Fibroblast of skin of left quadriceps (primary cell): ENCODE measurements around the gene ZNF532.

Experiments used
- DNase-seq, 2 experiments: peaks; one replicate each; pipeline ENCODE4 v3.0.0-alpha.2; 2013; ENCODE audit warnings: low read depth in 2 of 2

Gene ZNF532

GRCh38 chr18:58978916-58979315 is 114.2 kb downstream of the ZNF532 start:
- DNase-seq, result no peak

DNA sequence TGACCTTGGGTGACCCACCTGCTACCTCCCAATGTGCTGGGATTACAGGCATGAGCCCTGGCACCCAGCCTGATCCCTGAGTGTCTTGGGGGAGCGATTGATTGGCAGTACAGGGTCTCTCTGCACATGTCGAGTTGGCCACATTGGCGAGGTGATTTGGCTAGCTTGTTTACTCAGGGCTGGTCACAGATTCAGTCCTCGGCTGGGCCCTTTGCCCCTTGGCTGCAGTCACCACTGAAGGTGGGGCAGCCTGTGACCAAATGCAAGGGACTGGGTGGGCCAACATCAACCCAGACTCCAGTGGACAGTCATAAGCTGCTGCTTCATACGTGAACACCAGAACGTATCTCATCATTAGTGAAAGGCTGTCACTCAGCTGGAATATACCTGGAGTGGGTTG is 114.9 kb downstream of the ZNF532 start:
- no peak for DNase-seq

DNA sequence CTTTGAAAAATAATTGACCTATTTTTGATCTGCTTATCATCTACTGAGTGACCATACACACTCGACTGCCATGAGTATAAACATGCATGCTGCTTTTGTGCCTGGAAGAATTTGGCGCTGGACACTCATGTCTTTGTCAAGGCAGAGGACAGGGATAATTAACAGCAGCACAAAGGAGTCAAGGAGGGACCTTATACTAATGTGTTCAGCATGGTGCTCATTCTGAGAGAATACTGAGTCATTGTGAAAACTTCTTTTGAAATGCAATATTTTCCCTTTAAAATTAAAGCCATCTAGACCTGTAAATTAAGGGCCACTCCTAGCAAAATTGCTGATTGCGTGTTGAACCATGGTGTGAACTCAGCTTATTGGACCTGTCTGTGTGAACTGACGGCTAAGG is 116.3 kb downstream of the ZNF532 start:
- DNase-seq, result no peak

DNA sequence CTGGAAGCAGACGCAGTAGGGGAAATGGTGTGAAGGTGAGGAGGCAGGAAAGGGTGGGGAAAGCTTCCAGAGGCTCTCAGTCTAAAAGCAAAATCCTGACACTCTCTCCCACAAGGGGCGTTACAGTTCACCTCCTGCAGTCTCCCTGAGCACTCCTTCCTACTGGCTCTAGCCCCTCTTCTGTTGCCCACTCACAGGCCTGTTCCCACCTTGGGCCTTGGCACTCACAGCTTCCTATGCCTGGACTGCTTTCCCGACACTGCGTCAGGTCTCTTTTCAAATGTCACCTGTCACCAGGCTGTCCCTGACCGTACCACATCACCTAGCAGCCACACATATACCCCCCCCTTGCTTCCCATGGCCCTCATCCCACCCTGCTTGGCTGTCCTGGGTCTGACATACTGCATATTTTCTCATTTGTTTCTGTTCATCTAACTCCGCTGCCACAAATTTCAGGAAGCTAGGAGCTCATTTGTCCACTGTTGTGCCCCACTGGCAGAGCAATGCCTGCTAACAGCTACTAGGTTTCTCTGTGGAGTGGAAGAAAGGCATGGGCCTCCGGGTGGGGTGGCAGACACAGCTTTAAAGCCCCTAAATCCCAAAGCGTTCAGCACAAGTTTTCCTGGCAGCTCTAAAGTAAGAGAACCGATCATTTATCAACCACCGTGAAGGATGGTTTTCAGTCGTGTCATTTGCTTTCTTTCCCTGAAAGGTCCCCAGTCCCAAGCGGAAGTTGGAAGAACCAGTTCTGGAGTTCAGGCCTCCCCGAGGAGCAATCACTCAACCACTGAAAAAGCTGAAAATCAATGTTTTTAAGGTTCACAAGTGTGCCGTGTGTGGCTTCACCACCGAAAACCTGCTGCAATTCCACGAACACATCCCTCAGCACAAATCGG is 118.8 kb downstream of the ZNF532 start:
- DNase-seq, result no peak

- DNase-seq, result no peak
Observed at GRCh38 chr18:58988600-58988999, 123.9 kb downstream of the ZNF532 start.

DNA sequence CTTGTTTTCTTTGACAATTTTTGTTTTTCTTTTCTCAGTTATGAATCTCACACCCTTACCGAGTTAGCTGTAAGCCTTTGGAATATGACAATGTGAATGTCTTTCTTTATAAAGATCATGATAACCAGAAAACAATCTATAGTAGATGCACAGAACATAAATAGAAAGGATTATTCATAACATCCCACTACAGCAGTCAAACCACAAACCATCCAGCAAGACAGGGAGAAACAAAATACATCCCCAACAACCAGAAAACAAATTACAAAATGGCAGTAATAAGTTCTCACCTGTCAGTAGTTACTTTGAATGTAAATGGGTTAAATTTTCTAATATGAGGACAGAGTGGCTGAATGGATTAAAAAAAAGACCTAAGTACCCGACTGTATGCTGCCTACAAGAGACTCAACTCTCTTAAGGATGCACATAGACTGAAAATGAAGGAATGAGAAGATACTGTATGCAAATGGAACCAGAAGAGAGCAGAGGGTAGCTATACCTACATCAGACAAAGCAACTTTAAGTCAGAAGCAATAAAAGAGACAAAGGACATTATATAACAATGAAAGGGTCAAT is 124.6 kb downstream of the ZNF532 start:
- no peak for DNase-seq

GRCh38 chr18:58990720-58991119 is 126.0 kb downstream of the ZNF532 start:
- no peak for DNase-seq

GRCh38 chr18:58991167-58991798 is 126.6 kb downstream of the ZNF532 start:
- DNase-seq, result no peak

DNA sequence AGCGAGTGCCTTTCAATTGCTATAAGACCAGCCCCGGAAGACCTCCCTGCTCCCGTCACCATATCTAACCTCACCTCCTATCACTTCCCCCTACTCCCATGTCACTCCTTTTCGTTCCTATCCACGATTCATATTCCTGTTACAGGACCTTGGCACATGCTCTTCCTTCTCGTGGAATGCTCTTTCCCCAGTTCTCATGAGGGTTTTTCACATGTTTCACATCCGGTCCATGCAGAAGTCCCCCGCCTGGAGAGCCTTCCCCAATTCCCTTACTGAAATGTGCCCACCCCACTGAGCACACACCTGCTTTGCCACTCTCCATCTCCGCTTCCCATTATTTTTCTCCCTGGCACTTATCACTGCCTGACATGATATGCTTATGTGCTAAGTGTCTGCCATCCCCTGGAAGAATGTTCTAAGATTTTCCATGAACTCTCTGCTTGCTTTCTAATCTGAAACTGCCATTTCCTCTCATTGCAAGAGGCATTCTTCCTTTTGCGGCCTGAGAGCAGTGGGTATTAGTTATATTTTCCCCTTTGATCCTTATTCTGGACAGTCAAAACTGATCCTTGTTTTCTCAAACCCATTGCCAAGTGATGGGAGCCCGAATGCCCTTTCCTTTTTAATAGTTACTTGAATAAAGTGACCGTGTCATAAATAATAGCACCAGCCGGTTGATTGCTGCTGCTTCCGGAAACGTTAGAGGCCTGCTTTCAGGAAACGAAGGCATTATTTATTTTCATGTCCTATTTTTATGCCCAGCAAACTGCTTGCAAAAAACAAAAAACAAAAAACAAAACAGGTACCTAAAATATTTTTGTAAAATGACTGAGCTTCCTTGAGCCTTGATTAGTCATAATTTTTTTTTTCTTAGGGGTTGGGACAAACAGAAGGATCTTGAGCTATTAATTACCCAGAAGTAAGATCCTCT is 127.9 kb downstream of the ZNF532 start:
- DNase-seq, result no peak

GRCh38 chr18:58993260-58993659 is 128.6 kb downstream of the ZNF532 start:
- peak; percentile 86 for DNase-seq

- no peak for DNase-seq
Observed at GRCh38 chr18:58995663-58996062, 131.0 kb downstream of the ZNF532 start.

- DNase-seq, result no peak
Observed at GRCh38 chr18:58996131-58996641, 131.5 kb downstream of the ZNF532 start.

- no peak for DNase-seq
Observed at GRCh38 chr18:58996696-58997095, 132.0 kb downstream of the ZNF532 start.

GRCh38 chr18:58997811-58998337 is 133.2 kb downstream of the ZNF532 start:
- DNase-seq, result peak; percentile 92

DNA sequence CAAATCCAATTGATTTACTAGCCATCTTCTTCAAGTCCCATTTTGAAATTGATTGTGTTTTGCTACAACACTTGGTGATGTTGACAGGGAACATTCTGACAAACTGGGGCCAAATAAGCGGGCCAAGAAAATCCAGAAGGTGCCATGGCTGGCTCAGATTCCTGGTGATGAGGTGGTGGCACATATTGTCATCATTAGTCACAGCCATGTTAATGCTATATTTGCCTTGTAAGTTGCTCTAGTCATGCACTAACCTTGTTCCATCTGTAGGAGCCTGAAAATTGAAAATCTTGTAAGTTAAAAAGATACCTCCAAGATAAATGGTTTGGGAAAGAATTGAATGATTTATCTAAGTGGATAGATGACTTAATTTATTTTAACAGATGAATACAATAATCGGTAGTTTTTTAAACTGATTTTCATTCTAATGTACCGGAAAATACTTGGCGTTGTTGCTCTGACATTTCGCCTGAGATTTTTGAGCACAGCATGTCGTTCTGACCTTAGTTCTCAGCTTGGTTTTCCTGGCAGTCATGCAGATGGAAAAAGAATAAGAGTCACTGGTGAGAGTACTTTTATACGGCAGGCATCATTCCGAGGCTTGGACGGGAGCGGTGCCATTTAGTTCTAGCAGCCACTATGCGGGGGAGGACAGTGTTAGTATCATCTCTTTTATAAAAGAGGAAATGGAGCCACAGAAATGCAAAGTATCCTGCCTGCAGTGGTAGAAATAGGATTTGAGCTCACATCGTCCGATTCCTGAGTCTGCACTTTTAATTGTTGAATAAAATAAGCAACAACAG is 133.9 kb downstream of the ZNF532 start:
- no peak for DNase-seq

GRCh38 chr18:59001166-59001565 is 136.5 kb downstream of the ZNF532 start:
- DNase-seq, result no peak

GRCh38 chr18:59001721-59002120 is 137.0 kb downstream of the ZNF532 start:
- no peak for DNase-seq

DNA sequence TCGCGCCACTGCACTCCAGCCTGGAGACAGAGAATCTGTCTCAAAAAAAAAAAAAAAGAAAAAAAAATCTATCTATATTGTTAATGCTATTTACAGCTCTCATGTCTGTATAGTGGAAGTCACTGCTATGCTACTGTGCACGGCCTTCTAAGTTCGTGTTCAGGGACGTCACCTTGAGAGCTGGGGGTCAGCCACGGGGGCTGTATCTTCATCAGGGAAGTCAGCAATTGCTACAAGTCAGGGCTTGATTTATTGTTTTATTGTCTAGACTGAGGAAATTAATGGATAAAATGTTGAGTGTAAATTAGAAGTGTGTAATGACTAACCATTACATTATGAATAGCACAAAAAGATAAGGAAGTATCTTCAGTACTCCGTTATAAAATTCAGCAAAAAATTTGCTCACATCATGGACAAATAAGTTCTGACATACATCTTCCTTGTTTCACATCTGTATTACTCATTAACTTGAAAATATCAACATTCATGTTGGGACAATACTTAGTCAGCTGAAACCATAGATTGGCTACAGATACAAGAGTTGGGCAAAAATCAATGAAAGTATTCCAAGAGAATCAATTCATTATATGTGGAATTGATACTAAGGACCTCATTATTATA is 138.4 kb downstream of the ZNF532 start:
- no peak for DNase-seq

DNA sequence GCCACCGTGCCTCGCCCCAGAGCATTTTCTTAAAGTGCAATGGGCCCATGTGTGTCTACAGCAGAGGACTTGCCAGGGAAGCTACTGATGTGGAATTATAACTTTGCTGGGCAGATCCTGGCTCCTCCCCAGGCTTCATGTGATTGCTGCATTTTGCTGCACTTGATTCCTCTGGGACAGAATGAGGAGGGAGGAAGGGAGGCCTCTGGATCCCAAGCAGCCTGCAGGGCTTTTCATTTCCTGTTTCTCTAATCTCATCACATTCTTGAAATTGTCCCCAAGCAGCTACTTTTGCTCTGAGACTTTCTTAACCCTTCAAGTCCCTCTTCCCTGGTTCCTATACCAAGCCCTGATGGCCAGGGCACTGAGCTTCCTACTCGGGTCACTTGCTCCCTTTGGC is 140.6 kb downstream of the ZNF532 start:
- DNase-seq, result peak; percentile 64

DNA sequence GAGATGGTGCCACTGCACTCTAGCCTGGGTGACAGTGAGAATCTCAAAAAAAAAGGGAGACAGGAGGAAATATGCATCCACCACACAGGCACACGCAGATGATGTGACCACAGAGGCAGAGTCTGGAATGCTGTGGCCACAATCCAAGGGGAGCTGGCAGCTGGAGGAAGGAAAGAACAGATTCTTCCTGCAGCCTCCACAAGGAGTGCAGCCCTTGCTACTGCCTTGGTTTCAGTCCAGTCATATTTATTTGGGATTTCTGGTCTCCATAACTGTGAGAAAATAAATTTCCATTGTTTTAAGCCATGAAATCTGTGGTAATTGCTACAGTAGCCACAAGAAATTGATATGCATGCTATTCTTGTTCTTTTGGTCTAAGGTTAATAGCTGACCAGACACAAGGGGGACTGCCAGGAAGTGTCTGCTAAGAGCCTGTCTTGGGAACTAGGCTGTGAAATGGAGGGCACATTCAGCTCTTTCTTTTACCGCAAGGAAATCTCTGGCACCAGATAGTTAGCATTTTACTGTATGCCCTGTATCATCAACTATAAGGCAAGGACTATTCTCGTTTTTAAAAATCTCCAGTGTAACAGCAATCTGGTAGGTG is 141.9 kb downstream of the ZNF532 start:
- DNase-seq, result no peak
